Midbrain (tissue), 1 donor: ENCODE data around the gene TKFC.
A peak's percentile ranks its signal among the peaks of the same experiment; 100 is the strongest.

Source experiments
- DNase-seq: peaks from one replicate; lab custom pipeline; 2025; lab: John Stamatoyannopoulos, UW

The TKFC gene

GRCh38 chr11:61345170-61345610 lies 12.2 kb downstream of the TKFC start:
- no peak for DNase-seq

DNA sequence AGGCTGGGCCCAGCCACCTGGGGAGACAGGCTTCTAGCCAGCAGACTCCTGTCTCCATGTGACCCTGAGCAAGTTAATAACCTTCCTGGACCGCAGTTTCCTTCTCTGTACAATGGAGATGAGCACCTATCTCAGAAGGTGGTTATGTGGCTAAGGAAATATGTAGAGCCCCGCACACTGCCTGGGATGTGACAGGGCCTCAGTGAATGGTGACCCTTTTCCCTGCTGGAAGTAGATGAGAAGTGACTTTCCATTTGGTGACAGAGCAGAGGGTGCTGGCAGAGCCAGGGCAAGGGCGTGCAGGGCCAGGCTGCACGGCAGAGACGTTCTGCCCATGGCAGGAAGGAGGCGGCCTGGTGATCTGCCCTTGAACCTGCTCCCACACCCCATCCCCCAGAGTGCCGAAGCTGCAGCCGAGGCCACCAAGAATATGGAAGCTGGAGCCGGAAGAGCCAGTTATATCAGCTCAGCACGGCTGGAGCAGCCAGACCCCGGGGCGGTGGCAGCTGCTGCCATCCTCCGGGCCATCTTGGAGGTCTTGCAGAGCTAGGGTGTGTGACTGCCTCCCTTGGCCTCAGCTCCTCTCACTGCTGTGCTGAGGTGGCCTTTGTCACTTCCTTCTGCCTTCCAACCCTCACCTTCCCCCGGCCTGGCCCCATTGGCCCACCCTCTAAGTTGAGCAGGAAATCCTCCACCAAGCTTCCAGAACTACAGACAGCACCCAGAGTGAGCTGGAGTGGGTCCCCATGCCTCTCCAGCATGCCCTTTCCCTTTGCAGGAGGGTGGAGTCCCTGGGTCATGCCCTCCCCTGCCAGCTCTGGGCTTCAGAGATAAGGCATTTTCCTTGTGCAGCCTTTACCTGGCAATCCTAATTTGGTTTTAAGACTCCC lies 13.2 kb downstream of the TKFC start:
- DNase-seq, result no peak

GRCh38 chr11:61347916-61348461 lies 15.0 kb downstream of the TKFC start:
- DNase-seq, result no peak

- no peak for DNase-seq
Measured at GRCh38 chr11:61349189-61349751, 16.2 kb downstream of the TKFC start.

DNA sequence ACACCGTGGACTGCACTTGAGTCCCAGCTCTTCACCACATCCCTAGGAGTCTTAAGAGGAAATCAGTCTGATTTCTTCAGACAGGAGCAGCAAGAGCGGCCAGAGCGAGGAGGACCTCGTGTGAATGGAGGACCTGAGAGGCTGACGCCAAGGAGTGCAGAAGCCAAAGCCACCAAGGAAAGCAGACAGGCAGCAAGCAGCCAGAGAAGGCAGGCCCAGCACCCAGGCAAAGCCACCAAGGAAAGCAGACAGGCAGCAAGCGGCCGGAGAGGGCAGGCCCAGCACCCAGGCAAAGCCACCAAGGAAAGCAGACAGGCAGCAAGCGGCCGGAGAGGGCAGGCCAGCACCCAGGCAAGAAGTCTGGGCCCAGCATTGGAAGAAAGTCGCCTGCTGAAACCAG lies 16.9 kb downstream of the TKFC start:
- no peak for DNase-seq

DNA sequence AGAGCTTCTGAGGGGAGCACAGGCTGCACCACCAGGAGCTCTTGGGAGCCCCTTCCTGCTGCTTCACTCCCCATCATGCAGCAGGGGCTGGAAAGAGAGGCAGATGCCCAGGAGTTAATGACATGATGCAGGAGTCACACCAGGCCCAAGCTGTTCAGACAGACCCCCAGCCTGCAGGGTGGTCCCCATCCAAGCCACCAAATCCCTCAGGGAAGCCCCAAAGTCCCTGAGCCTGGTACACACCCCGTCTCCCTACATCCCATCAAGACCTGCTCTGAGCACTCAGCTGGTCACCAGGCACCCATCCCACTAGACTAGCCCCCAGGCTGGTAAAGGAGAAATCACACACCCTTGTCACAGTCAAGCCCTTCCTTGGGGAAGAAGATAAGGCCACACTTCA lies 17.3 kb downstream of the TKFC start:
- DNase-seq, result no peak

DNA sequence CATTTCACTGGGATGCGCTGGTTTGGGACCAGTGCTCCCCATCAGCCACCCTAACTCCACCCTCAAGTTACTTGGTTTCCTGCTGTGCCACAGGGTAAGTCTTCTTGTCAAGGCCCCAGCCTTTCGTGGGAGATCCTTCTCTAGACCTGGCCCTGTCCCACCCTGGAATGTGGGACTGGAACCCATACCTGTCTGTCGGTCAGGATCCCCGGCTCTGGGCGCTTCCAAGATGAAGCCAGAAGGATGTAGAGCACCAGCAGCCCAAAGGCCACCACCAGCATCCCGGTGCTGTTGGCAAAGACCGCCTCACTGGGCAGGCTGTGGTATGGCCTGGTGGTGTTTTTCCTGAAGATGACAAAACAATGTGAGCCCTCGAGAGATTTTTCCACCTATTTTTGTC lies 17.8 kb downstream of the TKFC start:
- DNase-seq, result no peak

DNA sequence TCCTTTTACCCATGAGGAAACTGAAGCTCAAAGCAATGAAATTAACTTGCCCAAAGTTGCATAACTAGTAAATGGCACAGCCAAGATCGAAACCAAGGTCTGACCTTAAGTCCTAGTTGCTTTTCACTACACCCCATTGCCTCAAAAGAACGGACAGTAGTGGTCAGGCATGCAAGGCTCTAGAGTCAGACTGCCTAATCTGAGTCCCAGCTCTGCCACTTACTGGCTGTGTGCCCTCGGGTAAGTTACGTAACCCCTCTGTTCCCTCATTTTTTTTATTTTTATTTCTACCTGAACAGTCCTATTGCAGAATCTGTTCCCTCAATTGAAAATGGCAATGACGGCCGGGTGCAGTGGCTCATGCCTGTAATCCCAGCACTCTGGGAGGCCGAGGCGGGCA lies 19.0 kb downstream of the TKFC start:
- DNase-seq, result no peak

GRCh38 chr11:61353131-61354067 lies 20.4 kb downstream of the TKFC start:
- no peak for DNase-seq

- no peak for DNase-seq
Measured at GRCh38 chr11:61354208-61354607, 21.2 kb downstream of the TKFC start.

DNA sequence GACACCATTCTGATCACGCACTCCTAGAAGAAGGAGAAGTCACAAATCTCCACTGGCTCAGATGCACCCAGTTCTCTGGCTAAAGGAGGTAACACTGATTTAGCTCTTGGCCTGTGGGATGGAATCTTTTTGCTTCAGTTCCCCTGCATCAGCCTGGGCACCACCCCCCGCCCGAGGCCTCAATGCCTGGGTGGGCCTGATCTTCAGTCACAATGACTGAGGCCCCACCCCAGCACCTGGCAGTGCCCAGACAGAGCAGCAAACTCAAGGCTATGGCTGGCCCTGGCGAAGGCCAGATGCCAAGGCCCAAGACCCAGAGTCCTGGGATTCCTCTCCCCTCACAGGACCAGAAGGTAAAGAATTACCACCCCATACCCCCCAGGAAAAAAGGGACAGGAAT lies 23.7 kb downstream of the TKFC start:
- no peak for DNase-seq

GRCh38 chr11:61357233-61357893 lies 24.3 kb downstream of the TKFC start:
- DNase-seq, result no peak

GRCh38 chr11:61357894-61358239 lies 24.8 kb downstream of the TKFC start:
- DNase-seq, result no peak

GRCh38 chr11:61358566-61358965 lies 25.5 kb downstream of the TKFC start:
- no peak for DNase-seq

- no peak for DNase-seq
Measured at GRCh38 chr11:61359516-61359915, 26.5 kb downstream of the TKFC start.

GRCh38 chr11:61361237-61361740 lies 28.3 kb downstream of the TKFC start:
- DNase-seq, result no peak

GRCh38 chr11:61361741-61362541 lies 28.9 kb downstream of the TKFC start, which contains the start of the genes CYB561A3 and TMEM138:
TSS of gene CYB561A3 (minus strand) at chr11:61361882. CDS start at chr11:61356713, 5,169 bp downstream.
TSS of gene TMEM138 (plus strand) at chr11:61362374. CDS start at chr11:61364391, 2,017 bp downstream.
- DNase-seq, result peak; percentile 94

- no peak for DNase-seq
Measured at GRCh38 chr11:61362542-61362875, 29.5 kb downstream of the TKFC start.

DNA sequence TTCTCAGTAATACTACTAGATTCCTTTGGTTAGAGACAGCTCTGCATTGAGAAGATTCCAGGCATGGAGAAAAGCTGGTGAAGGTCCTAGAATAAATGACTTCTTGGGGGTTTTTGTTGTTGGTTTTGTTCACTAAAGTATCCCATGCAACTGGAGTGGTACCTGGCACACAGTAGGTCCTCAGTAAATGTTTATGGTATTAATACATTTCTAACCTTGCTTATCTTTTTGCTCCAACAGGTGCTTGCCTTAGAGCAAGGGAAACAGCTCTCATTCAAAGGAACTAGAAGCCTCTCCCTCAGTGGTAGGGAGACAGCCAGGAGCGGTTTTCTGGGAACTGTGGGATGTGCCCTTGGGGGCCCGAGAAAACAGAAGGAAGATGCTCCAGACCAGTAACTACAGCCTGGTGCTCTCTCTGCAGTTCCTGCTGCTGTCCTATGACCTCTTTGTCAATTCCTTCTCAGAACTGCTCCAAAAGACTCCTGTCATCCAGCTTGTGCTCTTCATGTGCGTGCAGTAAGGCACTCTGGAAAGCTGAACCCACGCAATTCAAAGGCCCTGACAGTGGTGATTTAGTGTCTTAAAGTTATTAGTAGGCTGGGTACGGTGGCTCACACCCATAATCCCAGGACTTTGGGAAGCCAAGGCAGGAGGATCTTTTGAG lies 31.1 kb downstream of the TKFC start:
- no peak for DNase-seq

DNA sequence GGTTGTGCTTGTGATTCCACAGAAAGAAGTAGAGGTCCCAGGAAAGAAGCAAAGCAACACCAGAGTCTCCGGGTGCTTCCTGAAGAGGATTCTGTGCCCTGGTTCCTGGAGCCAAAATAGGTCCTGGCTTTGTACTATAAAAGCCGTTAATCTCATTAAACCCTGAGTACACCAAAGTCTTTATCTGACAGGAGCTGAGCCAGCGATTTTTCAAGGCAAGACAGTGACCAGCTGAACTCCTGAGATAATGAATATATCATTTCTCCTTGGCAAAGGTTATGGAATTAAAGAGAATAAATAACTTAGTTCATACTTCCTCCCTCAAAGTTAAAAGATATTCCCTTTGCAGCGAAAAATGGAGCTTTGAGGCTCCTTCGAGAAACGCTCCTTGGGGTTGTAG lies 34.4 kb downstream of the TKFC start:
- DNase-seq, result no peak
